Measurements from ENCODE around the gene KRT76. TPM values are rescaled to one million over a fixed set of nuclear protein-coding genes. Genes with fewer than 3 reads are reported as not detected.

KRT76 gene
- total RNA-seq, 4 donors from 2014 or later, result not detected

- no peaks in the 10 kb centered on the region for H3K9me3 ChIP-seq
- H3K36me3 ChIP-seq, result no peaks in the 10 kb centered on the region
- H3K4me3 ChIP-seq, result no peak overlapping the region
- H3K4me1 ChIP-seq, result no peaks in the 10 kb centered on the region
- no peak overlapping the region for H3K27ac ChIP-seq
- no peak for TF ChIP-seq CTCF (IDR thresholded peaks at IDR 0.05)
- no peak for TF ChIP-seq EP300 (IDR thresholded peaks at IDR 0.05)
- no peak for TF ChIP-seq POLR2A (IDR thresholded peaks at IDR 0.05)
- 82 to 85% methylated on average over 7 of the region's 7 CpGs for WGBS, 2 donors
- no peak for DNase-seq (ENCODE audit: low spot score in 2 of 2)
- H3K27me3 ChIP-seq, result no peaks in the 10 kb centered on the region
Measured at GRCh38 chr12:52809166-52809565, 32.0 kb upstream of the KRT76 start.

GRCh38 chr12:52808573-52809160 is 31.5 kb upstream of the KRT76 start:
- WGBS, 2 donors, result 84 to 93% methylated on average over 8 of the region's 8 CpGs
- Histone ChIP-seq H3K4me1 (no peaks in the 10 kb centered on the region), H3K9me3 (no peaks in the 10 kb centered on the region), H3K36me3 (no peaks in the 10 kb centered on the region), H3K4me3 (no peak overlapping the region), H3K27me3 (no peaks in the 10 kb centered on the region), H3K27ac (no peak overlapping the region)
- TF ChIP-seq POLR2A (IDR thresholded peaks at IDR 0.05) (no peak), CTCF (IDR thresholded peaks at IDR 0.05) (no peak), EP300 (IDR thresholded peaks at IDR 0.05) (no peak)
- no peak for DNase-seq (ENCODE audit: low spot score in 2 of 2)

DNA sequence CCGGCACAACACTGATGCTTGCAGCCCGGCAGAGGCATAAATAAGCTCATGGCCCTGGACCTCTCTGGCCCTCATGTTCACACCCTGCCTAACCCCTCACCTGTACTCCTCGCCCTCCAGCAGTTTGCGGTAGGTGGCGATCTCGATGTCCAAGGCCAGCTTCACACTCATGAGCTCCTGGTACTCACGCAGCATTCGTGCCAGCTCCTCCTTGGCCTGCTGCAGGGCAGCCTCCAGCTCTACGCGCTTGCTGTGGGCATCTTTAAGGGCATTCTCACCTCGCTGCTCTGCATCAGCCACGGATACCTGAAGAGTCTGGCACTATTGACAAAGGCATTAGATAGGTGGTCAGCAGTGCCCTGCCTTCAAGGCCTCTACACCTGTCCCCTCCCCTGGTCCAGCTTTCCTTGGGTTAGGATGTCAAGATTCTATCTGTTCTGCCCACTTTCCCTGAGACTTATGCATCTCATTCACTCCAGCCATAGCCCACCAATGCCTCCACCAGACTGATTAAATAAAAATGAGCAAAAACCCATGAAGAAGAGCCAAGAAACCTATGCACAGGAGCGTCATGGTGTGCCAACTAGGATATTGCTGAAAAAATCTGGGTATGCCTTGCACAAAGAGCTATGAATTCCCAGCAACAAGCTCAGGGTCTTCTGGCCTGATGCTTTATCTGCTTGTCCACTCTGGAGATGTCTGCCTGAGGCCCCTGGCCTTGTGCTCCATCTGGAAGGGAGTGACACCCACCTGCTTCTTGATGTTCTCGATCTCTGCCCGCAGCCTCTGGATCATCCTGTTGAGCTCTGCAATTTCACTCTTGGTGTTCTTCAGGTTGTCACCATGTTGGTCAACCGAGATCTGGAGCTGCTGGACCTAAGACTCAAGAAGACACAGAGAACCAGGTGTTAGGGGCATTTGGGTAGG is 30.7 kb upstream of the KRT76 start:
- H3K36me3 ChIP-seq, result no peaks in the 10 kb centered on the region
- no peaks in the 10 kb centered on the region for H3K4me1 ChIP-seq
- H3K27ac ChIP-seq, result no peak overlapping the region
- no peak for DNase-seq (ENCODE audit: low spot score in 2 of 2)
- no peaks in the 10 kb centered on the region for H3K27me3 ChIP-seq
- no peaks in the 10 kb centered on the region for H3K9me3 ChIP-seq
- H3K4me3 ChIP-seq, result no peak overlapping the region
- TF ChIP-seq CTCF (IDR thresholded peaks at IDR 0.05) (no peak), EP300 (IDR thresholded peaks at IDR 0.05) (no peak), POLR2A (IDR thresholded peaks at IDR 0.05) (no peak)
- WGBS, 2 donors, result 84 to 88% methylated on average over 16 of the region's 16 CpGs

- Histone ChIP-seq H3K9me3 (no peaks in the 10 kb centered on the region), H3K36me3 (no peaks in the 10 kb centered on the region), H3K27ac (no peak overlapping the region), H3K27me3 (no peaks in the 10 kb centered on the region), H3K4me3 (no peak overlapping the region), H3K4me1 (no peaks in the 10 kb centered on the region)
- 62 to 70% methylated on average over 11 of the region's 11 CpGs for WGBS, 2 donors
- TF ChIP-seq EP300 (IDR thresholded peaks at IDR 0.05) (no peak), CTCF (IDR thresholded peaks at IDR 0.05) (no peak), POLR2A (IDR thresholded peaks at IDR 0.05) (no peak)
- no peak for DNase-seq (ENCODE audit: low spot score in 2 of 2)
Measured at GRCh38 chr12:52806821-52807543, 29.8 kb upstream of the KRT76 start.

Measured in tibial nerve (tissue), 4 donors.